ENCODE results near the gene MAD1L1. TPM values are rescaled to one million over a fixed set of nuclear protein-coding genes. Genes with fewer than 3 reads are reported as not detected.

MAD1L1 gene
- total RNA-seq, 1 donor from 2014 or later = 57.6 TPM

DNA sequence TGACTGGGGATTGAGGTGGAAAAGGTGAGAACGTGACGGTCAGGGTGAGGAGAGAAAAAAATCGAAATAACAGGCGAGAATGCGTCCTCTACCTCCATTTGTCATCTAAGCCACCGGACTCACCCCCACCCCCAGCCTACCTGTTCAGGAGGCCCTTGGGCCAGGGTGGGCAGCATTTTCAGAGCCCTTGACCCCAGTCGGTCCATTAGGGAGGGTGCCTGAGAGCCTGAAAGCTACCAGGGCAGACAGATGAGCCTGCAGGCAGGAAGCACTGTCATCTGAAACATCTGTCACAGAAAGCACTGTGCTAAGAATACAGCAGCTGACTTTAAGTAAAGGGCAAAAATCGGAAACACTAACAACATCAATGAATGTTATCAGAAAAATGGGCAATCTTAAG is 47.0 kb downstream of the MAD1L1 start:
- H3K9me3 Mint-ChIP-seq (ENCODE audit: unreplicated experiment) = peaks cover 2% of the 10 kb centered on the region
- H3K27ac Mint-ChIP-seq (ENCODE audit: unreplicated experiment) = peak overlapping the region; percentile 92
- peaks cover 27% of the 10 kb centered on the region for H3K4me1 Mint-ChIP-seq (ENCODE audit: low read depth, unreplicated experiment)
- no peak for DNase-seq
- peaks cover 24% of the 10 kb centered on the region for H3K36me3 Mint-ChIP-seq (ENCODE audit: unreplicated experiment)
- peaks cover 2% of the 10 kb centered on the region for H3K27me3 Mint-ChIP-seq (ENCODE audit: unreplicated experiment)
- TF ChIP-seq, protein P1, sequence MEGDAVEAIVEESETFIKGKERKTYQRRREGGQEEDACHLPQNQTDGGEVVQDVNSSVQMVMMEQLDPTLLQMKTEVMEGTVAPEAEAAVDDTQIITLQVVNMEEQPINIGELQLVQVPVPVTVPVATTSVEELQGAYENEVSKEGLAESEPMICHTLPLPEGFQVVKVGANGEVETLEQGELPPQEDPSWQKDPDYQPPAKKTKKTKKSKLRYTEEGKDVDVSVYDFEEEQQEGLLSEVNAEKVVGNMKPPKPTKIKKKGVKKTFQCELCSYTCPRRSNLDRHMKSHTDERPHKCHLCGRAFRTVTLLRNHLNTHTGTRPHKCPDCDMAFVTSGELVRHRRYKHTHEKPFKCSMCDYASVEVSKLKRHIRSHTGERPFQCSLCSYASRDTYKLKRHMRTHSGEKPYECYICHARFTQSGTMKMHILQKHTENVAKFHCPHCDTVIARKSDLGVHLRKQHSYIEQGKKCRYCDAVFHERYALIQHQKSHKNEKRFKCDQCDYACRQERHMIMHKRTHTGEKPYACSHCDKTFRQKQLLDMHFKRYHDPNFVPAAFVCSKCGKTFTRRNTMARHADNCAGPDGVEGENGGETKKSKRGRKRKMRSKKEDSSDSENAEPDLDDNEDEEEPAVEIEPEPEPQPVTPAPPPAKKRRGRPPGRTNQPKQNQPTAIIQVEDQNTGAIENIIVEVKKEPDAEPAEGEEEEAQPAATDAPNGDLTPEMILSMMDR (IDR thresholded peaks at IDR 0.05; ENCODE audit: partially characterized antibody, unreplicated experiment) = no peak
- H3K4me3 Mint-ChIP-seq (ENCODE audit: unreplicated experiment) = peak overlapping the region; percentile 31

DNA sequence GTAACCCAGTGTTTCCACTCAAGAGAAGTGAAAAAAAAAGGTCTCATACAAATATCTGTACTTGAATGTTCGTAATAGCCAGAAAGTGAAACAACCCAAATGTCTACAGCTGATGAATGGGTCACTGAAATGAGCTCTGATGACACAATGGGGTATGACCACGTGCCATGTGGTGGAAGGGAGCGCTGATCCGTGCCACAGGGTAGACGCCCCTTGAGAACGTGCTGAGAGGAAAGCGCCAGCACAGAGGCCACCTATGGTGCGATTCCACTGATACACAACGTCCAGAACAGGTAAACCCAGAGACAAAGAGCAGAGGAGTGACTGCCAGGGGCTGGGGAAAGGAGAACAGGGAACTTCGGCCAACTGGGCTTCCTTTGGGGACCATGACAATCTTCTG is 50.3 kb downstream of the MAD1L1 start:
- TF ChIP-seq, protein P1 (IDR thresholded peaks at IDR 0.05; ENCODE audit: partially characterized antibody, unreplicated experiment) = no peak
- Mint-ChIP-seq H3K9me3 (ENCODE audit: unreplicated experiment) (no peaks in the 10 kb centered on the region), H3K4me1 (ENCODE audit: low read depth, unreplicated experiment) (peaks cover 31% of the 10 kb centered on the region), H3K27ac (ENCODE audit: unreplicated experiment) (no peak overlapping the region), H3K36me3 (ENCODE audit: unreplicated experiment) (peaks cover 4% of the 10 kb centered on the region), H3K4me3 (ENCODE audit: unreplicated experiment) (no peak overlapping the region), H3K27me3 (ENCODE audit: unreplicated experiment) (peaks cover 3% of the 10 kb centered on the region)
- no peak for DNase-seq

DNA sequence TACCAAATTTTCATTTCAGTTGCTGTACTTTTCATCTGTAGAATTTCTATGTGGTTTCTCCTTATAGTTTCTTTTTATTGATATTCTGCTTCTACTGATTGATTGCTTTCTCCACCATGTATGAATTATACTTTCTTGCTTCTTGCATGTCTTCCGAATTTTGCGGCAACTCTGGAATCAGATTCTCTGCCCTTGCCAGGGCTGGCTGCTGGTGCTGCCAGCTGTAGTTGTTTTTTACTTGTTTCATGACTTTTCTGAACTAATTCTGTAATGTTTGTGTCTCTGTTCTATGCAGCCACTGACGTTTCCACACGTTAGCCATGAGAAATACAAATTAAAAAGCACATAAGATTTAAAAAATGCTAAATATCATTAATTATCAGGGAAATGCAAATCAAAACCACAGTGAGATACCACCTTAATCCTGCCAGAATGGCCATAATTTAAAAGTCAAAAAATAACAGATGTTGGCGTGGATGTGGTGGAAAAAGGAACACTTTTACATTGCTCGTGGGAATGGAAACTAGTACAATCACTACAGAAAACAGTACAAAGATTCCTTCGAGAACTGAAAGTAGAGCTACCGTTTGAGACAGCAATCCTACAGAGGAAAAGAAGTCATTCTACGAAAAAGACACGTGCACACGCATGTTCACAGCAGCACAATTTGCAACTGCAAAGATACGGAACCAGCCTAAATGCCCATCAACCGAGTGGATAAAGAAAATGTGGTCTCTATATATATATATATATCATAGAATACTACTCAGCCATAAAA is 51.5 kb downstream of the MAD1L1 start:
- Mint-ChIP-seq H3K27me3 (ENCODE audit: unreplicated experiment) (peaks cover 3% of the 10 kb centered on the region), H3K27ac (ENCODE audit: unreplicated experiment) (peak overlapping the region; percentile 79), H3K4me1 (ENCODE audit: low read depth, unreplicated experiment) (peaks cover 31% of the 10 kb centered on the region), H3K9me3 (ENCODE audit: unreplicated experiment) (no peaks in the 10 kb centered on the region), H3K36me3 (ENCODE audit: unreplicated experiment) (peaks cover 4% of the 10 kb centered on the region), H3K4me3 (ENCODE audit: unreplicated experiment) (no peak overlapping the region)
- no peak for DNase-seq
- TF ChIP-seq, protein P1 (IDR thresholded peaks at IDR 0.05; ENCODE audit: partially characterized antibody, unreplicated experiment) = no peak

DNA sequence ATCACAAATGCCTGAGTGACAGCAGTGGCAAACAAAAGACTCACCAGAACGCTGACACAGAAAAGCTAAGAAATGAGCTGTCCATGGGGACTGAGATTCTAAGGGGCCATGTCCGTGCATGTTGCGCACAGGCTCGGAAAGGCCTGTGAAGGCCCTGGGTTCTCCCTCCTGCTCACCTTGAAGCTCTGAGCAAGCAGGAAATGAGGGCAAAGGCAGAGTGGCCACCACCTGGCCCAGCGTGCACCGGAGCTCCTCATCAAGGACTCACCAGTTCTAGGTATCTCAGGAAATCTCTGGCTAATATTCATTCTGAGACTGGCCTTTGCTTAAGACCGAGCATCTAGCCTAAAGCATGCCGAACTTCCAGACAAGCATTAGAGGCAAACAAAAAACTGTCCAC is 52.7 kb downstream of the MAD1L1 start:
- H3K27me3 Mint-ChIP-seq (ENCODE audit: unreplicated experiment) = peaks cover 6% of the 10 kb centered on the region
- no peak for DNase-seq
- no peak overlapping the region for H3K4me3 Mint-ChIP-seq (ENCODE audit: unreplicated experiment)
- H3K27ac Mint-ChIP-seq (ENCODE audit: unreplicated experiment) = peak overlapping the region; percentile 48
- H3K4me1 Mint-ChIP-seq (ENCODE audit: low read depth, unreplicated experiment) = peaks cover 20% of the 10 kb centered on the region
- peaks cover 3% of the 10 kb centered on the region for H3K9me3 Mint-ChIP-seq (ENCODE audit: unreplicated experiment)
- TF ChIP-seq, protein P1 (IDR thresholded peaks at IDR 0.05; ENCODE audit: partially characterized antibody, unreplicated experiment) = no peak
- H3K36me3 Mint-ChIP-seq (ENCODE audit: unreplicated experiment) = peaks cover 4% of the 10 kb centered on the region

DNA sequence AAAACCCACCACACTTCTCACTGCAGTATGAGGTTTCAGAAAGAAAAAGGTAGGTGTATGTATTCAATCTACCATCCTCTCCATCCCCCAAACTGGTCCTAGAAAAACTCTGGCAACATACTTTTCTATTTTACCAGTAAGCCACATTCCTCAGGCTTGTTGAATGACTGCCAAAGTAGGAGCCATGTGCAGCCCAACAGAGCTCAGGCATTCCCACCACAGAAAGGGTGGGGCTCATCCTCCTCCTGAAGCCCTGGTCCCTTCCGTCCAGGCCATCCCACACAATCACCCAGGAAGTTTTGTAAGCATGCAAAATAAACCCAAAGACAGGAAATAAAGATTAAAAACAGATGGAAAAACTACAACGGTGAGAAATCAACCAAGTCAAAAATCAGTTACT is 57.2 kb downstream of the MAD1L1 start:
- Mint-ChIP-seq H3K27ac (ENCODE audit: unreplicated experiment) (no peak overlapping the region), H3K9me3 (ENCODE audit: unreplicated experiment) (peaks cover 8% of the 10 kb centered on the region), H3K4me3 (ENCODE audit: unreplicated experiment) (no peak overlapping the region)

More for the DNA sequence above, 57.2 kb downstream of the MAD1L1 start:
- TF ChIP-seq, protein P1 (IDR thresholded peaks at IDR 0.05; ENCODE audit: partially characterized antibody, unreplicated experiment) = no peak
- DNase-seq = no peak
- Mint-ChIP-seq H3K36me3 (ENCODE audit: unreplicated experiment) (peaks cover 5% of the 10 kb centered on the region), H3K27me3 (ENCODE audit: unreplicated experiment) (peaks cover 6% of the 10 kb centered on the region), H3K4me1 (ENCODE audit: low read depth, unreplicated experiment) (peaks cover 17% of the 10 kb centered on the region)
